Body of pancreas (tissue), 4 donors: ENCODE measurements around the gene CYREN.

Source experiments
- POLR2A ChIP-seq, 3 donors: fragments of 450-650 bp; IDR thresholded peaks; one replicate each; pipeline ENCODE4 v1.6.1; 2016; ENCODE audit warnings: antibody characterized with exemption in 3 of 3, mild to moderate bottlenecking in 2 of 3
- TF ChIP-seq, protein P1 (sequence below), 7 experiments: fragments of 450-650 bp in 4 of 7; fragments of 200-600 bp in 3 of 7; sonication (generic) in 3 of 7; IDR thresholded peaks; one replicate each; pipeline ENCODE4 v1.5.1; 2016 to 2019; ENCODE audit warnings: antibody characterized with exemption in 7 of 7

DNA sequence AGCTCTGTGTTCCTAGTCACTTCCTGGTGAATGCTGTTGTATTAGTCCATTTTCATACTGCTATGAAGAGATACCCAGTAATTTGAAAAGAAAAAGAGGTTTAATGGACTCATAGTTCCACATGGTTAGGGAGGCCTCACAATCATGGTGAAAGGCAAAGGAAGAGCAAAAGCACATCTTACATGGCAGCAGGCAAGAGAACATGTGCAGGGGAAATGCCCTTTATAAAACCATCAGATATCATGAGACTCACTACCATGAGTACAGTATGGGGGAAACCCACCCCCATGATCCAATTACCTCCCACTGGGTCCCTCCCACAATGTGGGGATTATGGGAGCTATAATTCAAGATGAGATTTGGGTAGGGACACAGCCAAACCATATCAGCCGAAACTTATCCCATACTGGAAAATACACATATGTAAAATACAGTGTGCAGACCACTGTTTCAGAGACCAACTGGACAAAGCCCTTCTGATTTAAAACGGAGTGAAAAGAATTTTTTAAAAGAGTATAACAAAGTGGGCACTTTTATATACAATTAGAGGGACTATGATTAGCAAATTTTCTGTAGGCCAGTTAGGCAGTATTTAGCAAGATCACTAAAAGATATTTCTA lies 8.0 kb downstream of the CYREN start:
- TF ChIP-seq, protein P1, sequence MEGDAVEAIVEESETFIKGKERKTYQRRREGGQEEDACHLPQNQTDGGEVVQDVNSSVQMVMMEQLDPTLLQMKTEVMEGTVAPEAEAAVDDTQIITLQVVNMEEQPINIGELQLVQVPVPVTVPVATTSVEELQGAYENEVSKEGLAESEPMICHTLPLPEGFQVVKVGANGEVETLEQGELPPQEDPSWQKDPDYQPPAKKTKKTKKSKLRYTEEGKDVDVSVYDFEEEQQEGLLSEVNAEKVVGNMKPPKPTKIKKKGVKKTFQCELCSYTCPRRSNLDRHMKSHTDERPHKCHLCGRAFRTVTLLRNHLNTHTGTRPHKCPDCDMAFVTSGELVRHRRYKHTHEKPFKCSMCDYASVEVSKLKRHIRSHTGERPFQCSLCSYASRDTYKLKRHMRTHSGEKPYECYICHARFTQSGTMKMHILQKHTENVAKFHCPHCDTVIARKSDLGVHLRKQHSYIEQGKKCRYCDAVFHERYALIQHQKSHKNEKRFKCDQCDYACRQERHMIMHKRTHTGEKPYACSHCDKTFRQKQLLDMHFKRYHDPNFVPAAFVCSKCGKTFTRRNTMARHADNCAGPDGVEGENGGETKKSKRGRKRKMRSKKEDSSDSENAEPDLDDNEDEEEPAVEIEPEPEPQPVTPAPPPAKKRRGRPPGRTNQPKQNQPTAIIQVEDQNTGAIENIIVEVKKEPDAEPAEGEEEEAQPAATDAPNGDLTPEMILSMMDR (IDR thresholded peaks at IDR 0.05) = no peak
- no peak for TF ChIP-seq POLR2A (IDR thresholded peaks at IDR 0.05)
